Stimulated activated CD8-positive, alpha-beta memory T cell treated with anti-CD3 and anti-CD28 coated beads, Interleukin-4, amount 100 ng/mL, for 1 hour (primary cell): Measurements from ENCODE around the gene BLOC1S3.

Experiments used
- DNase-seq, 2 donors: peaks; one replicate each; pipeline ENCODE4 v3.0.0-alpha.2; 2020; ENCODE audit warnings: low read depth in 2 of 2, low spot score in 1 of 2

BLOC1S3 gene

DNA sequence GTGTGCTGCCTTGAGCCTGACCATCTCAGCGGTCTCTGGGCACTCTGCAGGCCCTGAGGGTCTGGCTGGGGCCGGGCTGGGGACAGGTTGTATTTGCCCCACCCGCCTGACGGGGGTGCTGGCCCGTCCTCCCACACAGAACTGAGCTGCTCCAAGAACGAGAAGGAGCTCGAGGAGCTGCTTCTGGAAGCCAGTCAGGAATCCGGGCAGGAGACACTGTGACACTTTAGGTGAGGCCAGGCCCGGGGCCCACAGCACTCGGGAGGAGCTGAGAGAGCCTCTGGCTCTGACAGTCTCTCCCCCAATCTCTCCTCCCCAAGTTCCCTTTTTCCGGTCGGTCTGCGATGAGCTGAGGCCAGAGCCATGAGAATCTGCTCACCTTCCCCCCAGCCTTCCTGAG is 32.3 kb upstream of the BLOC1S3 start:
- no peak for DNase-seq

DNA sequence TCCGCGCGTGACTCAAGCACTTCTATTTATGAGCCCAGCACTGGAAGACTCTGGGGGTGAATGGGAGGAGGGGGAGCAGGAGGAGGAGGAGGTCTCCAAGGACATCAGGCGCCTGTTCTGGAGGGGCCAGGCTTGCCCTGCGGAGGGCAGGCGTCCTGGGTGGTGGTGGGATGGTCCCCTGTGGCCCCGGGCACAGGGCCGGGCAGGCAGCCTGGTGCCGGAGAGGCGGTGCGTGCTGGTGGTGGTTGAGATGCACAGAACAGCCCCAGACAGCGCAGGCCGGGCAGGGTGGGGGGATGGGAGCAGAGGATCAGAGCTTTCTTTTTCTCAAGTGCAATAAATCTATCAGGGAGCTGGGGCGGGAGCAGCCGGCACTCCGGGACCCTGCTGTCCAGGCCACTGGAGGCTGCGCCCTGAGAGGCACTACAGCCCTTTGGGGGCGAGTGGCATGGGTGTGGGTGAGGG is 31.8 kb upstream of the BLOC1S3 start:
- DNase-seq: no peak

DNA sequence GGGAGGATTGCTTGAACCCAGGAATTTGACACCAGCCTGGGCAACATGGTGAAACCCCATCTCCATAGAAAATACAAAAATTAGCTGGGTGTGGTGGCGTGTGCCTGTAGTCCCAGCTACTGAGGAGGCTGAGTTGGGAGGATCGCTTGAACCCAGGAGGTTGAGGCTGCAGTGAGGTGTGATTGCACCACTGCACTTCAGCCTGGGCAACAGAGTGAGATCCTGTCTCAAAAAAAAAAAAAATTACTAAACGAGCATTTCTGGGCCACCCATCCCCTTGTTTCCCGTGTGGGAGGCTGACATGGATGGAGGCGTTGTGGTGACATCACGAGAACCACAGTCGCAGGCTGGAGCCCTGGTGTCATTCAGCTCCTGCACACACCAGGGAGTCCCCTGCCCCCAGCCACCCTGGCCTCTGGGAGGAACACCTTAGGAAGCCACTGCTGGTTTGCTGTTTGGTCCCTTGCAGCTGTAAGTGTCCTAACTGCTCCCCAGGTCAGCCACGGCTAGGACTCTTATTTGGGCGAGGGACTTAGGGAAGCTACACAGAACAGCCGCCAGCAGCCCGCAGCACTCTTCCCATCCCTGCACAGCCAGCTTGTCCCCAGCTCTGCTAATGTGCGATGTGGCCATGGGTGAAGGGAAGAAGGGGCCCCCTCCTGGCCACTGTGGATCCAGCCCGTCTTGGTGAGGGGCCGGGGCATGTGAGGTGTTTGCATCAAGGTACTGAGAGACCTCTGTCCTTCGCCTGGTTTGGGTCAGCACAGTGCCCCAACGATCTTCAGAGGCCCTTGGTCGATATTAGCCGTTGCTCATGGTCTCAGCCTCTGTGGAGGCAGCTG is 30.5 kb upstream of the BLOC1S3 start:
- no peak for DNase-seq

DNA sequence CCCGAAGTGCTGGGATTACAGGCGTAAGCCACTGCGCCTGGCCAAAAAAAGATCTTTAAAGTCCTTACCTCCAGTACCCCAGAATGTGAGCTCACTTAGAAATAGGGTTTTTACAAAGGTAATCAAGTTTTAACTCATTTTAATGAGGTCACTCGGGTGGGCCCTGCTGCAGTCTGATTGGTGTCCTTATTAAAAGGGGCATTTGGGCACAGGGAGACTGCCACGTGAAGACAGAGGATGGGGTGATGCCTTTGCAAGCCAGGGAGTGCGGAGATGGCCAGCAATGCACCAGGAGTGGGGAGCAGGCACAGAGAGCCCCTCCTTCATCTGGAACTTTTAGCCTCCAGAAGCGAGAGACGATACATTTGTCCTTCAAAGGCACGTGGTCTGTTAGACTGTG is 29.5 kb upstream of the BLOC1S3 start:
- no peak for DNase-seq

DNA sequence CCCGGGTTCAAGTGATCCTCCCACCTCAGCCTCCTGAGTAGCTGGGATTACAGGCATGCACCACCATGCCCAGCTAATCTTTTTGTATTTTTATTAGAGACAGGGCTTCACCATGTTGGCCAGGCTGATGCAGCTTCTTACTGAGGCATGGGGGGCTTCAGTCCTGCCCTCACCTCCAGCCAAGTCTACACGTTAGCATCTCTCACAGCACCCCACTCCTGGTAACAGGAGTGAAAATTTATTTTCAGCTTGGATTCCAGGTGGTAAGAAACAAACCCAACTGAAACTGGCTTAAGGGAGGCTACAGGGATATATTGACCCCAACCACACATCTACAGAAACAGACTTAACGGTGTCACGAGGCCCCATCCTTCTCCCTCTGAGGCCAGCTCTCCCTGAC is 28.4 kb upstream of the BLOC1S3 start:
- no peak for DNase-seq

DNA sequence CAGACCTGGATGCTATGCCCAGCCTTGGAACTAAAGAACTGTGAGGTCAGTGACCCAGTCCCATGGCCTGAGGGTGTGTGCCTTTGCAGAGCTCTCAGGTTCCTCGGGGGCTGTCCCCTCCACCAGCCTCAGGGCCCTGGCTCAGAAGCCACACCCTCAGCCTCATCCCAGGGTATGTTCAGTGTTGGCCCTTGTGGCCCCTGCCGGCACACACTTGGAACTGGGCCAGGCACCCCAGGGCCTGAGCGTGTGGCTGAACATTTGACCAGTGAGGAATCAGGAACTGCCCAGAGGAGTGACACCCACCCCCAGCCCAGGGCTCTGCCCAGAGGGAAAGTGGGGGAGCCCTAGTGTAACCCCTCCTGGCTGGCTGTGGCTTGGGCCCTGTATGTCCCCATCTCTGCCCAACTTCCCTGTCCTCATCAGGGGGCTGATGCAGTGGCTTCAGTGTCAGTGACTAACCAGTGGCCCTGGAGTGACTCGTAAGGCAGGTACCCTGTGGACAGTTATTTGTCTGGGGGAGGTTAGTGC is 27.8 kb upstream of the BLOC1S3 start:
- DNase-seq: no peak

DNA sequence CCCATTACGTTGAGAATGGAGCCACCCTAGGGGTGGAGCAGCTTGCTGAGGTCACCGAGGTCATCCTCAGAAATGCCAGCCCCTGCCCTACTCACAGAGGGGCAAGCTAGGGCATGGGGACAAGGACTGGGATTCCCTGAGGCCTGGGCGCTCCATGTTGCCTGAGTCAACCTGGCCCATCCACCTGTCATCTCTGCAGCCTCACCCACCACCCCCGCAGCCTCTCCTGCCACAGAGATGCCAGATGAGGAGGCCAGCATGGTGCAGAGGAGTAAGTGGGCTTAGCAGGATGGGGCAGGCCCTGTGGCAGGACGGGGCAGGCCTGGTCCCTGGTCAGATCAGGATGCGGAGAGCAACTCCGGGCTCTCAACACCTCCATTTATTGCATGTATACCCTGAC is 27.3 kb upstream of the BLOC1S3 start:
- no peak for DNase-seq

DNA sequence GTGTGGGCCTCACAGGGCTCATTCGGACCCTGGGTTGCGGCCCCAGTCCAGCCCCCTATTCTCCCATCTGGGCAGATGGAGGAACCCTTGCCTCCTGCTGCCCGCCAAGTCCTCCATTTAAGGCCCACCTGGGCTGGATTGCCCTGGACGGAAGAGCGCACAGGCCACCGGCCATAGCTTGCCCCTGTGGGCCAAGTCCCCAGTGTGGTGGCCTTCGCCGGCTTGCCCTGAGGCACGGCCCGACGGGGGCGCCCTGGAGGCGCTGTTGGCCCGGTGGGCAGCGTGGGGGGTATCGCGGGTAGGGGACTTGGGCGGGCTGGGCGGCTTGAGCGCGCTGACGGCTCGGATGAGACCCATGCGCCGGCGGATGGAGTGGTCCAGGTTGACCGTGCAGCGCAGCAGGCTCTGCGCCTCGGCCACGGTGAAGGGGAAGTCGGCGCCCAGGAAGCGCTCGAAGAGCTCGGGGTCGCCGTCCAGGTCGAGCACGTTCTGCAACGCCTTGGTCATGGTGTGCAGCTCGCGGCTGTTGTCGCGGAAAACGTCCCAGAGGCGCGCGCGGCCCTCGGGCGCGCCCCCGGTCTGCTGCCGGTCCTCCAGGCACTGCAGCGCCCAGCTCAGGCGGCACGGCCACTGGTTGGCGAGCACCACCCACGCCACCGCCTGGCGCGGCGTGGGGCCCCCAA is 26.6 kb upstream of the BLOC1S3 start:
- no peak for DNase-seq

DNA sequence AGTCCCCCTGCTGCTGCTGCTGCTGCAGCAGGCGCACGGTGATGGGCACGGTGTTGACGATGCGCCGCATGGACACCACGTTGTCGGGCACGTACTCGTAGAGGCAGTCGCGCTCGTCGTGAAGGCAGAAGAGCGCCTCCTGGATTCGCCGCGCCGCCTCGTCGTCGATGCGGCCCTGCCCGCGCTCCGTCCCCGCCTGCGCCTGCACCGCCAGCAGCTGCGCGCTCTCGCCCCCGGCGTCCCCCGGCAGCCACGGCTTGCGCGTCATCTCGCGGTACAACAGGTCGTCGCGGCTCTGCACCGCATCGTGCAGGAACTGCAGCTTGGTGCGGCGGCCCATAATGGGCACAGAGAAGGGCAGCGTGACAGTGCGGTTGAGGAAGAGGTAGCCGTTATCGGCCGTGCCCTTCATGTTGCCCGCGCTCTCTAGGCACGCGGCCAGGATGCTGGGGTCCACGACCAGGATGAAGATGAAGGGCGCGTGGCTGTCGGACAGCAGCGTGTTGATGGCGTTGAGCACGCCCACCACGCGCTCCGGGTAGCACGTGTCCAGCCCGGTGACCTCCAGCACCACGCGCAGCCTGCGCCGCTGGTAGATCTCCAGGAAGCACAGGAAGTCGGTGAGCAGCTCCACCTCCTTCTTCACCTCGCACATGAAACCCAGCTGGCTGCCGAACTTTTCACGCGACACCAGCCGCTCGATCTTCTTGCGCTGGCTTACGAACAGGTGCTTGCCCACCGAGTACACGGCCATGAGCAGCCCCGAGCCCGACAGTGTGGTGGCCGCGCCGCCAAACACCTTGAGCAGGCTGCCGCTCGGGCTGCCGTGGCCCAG is 25.9 kb upstream of the BLOC1S3 start:
- no peak for DNase-seq

DNA sequence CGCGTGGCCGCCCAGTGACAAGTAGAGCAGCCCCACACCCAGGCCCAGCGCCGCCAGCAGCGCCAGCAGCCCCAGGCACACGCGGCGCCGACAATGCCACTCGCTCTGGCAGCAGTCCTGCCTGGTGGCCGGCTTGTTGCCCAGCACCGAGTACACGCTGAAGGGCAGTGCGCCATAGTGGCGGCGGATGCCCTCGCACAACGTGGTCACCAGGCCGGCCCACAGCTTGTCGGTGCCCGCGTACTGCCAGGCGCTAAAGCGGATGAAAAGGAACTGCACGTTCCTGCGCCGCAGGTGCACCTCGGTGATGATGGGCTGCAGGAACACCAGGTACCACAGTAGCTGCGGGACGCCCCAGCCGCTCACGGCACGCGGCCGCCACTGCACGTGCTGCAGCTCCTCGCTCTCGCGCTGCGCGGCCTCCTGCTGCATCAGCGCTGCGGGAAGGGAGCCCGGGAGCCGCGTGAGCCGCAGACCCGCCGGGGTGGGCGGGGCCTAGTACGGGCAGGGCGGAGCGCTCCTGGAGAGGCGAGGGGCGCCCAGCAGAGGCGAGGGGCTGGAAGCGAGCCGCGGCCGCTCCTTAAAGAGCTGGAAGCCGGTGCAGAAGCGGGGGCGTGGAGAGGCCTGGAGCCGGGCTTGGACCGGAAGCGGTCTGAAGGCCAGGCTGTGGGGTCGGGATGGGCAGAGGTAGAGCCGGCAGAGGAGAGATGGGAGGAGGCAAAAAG is 25.1 kb upstream of the BLOC1S3 start:
- DNase-seq: no peak

DNA sequence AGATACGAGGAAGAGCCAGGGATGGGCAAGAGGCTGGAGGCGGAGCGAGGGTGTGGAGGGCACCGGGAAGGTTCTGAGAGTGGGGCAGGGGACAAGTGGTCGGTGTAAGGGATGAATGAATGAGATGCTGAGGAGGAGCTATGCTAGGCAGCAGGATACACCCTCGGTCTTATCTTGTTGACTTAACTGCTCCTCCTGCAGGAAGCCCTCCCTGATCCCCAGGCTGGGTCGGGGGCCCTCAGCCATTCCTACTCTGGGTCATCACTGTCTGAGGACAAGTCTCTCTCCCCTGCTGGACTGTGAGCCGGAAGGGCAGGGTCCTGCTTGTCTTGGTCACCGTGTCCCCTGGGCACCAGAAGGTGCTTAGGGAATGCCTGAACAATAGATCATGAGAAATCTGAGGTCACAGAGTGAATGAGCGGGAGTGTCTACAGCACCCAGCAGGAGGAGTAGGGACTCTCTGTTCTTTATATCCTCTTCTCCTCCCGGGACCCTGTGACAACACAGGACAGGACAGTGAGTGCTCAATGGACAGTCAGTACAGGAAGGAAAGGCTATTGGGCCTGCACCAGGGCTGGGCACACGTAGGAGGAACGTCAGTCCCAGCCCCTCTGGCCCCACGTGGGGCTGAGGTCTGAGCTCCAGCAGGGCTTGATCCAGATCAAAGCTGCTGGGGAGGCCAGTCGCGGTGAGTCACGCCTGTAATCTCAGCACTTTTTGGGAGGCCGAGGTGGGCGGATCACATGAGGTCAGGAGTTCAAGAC is 24.3 kb upstream of the BLOC1S3 start:
- DNase-seq: no peak

DNA sequence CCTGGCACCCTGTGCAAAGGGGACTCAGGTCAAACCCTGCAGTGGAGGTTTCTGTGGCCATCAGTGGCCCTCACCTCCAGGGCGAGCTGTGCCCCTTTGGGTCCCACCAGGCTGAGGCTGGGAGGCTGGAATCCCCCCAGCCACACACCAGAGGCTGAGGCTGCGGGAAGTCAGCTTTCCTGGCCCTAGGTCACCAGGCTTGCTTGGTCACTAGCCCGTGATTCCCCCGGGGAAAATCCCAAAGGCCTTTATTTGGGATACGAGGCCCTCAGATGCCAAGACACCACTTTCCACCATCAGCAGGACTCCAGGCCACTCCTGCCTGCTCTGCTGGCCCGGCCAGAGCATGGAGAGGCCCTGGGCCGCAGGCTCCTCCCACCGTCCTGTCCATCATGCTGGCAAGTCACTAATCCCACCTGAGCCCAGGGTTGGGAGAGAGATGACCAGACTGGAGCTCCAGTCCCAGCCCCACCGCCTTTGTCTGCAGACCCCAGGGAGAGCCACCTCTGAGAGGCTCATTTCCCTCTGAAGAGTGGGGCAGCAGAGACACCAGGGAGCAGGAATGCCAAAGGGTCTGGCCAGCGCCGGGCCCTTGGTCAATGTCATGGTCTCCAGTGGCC is 22.5 kb upstream of the BLOC1S3 start:
- DNase-seq: no peak

DNA sequence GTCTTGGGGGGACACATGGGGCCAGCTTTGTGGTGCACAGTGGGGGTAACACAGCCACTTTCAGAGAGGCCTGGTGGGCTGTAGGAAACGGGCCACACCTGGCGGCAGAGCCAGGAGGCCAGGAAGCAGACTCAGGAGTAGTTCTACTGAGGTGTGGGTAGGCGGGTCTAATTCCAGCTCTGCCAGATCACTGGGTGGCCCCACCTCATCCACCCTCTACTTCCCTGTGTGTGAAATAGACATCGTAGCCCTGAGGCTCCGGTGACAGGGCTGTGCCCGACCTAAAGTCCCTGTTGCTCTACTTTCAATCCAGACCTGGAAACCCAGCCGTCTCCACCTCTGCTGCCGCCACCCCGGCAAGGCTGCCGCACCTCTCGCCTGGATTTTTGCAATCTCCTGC is 21.8 kb upstream of the BLOC1S3 start:
- DNase-seq: no peak

DNA sequence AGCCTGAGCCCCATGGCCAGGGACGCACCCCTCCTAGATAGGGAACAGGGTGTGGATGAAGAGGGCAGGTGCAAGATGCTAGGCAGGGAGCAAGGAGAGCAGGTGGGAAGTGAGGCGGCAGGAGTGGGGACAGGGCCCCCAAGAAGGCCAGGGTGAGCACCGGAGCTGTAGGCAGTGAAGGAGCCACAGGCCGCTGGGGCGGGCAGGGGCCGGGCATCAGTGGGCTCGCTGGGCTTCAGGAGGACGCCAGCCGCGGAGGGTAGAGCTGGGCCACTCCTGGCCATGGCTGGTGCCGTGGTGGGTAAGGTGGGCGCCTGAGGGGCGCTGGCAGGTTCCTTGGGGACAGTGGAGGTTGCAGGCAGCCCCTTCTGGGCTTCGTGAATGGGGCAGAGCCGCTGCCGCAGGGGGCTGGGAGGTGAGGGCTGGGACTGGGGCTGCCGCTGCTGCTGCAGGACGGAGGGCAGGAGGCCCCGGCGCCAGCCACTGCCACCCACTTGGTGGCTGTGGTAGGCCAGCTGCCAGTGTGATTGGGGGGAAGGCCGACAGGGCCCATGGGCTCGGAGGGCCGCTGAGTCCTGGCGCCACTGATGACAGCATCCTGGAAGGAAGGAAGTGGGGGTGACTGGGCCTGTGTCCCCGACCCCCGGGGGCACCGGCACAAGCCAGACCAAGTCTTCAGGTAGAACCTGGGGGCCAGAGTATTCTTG is 19.9 kb upstream of the BLOC1S3 start:
- no peak for DNase-seq

DNA sequence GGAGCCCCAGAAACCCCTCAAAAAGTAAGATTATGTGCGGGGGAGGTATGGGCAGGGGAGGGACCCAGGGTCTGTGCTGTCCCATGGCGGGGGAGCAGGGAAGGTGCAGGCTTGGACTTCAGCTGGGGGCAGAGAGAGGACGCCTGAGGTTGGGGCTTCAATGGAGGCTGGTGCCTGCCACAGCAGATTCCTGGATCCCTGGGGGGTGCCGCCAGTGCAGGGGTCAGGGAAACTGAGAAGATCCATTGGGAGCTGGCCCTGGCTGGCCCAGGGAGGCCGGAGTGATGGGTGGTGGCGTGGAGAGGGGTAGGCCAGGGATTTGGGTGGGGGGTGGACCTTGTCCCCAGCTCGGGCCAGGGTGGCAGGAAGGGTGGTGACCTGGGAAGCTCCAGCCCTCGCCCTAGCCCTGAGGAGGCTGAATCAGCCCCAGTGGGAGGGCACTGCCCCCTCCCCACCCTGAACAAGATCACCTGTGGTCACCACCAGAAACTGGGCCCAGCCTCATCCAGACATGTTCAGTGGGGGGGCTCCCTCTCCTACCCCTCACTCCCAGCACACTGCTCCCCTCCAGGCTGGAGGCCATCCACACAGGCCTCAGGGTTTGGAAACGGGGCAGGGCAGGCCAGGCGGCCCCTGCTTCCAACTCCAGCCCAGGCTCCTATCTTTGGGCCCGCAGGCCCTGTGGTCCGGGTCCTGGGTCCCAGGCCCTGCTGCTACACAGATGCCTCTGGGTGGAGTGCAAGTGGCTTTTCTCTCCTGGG is 19.2 kb upstream of the BLOC1S3 start:
- DNase-seq: no peak

DNA sequence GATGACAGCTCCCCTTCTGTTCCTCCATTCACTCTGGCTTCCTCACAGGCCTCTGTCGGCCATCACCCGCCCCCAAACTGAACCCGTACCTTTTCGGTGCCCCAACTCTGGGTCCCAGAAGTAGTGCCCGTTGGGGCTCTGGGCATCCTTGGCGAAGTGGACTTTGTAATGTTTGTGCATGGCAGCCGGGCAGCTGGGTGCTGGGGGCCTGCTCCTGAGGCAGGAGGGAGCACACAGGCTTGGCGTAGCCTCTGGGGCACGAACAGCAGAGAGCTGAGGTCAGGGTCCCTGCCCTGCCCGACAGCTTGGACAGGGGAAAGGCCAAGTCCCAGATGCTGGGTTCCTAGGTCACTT is 18.6 kb upstream of the BLOC1S3 start:
- no peak for DNase-seq

DNA sequence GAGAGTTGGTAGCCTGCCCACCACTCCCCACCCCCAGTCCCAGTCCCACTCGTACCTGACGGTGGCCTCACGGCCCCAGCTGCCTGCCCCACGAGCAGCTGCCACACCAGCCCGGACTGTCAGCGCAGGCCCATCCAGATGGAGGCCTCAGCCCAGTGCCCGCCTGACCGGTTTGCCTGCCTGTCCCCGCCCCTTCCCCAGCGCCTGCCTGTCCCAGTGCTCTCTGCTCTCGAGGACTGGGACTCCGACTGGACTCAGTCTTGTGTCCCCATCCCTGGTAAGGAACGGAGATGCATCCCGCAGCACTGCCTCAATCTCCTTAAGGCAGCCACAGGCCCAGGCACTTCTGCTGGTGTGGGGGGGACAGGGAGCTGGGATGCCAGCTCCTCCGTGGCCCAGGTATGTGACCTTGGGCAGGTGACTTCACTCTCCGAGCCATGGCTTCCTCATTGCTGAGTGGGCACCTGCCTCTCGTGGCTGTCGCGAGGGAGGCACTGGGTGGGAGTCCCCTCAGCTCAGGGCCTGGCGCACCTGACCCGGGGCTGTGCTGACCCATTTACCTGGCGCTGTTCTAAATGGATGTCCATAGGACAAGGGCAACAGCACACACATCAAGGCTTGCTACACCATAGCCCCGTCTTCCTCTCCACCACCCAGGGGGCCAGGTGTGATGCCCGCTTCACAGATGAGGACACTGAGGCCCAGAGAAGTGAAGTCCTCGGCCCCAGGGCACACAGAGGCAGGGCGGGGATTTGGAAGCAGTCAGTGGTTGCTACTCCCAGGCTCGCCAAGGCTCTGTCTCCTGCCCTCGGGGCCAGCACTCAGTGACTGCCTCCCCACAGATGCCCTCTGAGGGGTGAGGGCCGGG is 17.5 kb upstream of the BLOC1S3 start, which contains the start of gene NKPD1:
TSS of gene NKPD1 (minus strand) at position 113 of the 868 bp plus-strand sequence. CDS start 832 bp downstream, outside the sequence.
- no peak for DNase-seq
